ENCODE measurements around the gene IL15.
"Not testable (repeated sequence)": the region's sequence is repeated elsewhere in the genome, so short reads cannot be mapped to it uniquely, and the experiment has no call there.

Gene IL15

DNA sequence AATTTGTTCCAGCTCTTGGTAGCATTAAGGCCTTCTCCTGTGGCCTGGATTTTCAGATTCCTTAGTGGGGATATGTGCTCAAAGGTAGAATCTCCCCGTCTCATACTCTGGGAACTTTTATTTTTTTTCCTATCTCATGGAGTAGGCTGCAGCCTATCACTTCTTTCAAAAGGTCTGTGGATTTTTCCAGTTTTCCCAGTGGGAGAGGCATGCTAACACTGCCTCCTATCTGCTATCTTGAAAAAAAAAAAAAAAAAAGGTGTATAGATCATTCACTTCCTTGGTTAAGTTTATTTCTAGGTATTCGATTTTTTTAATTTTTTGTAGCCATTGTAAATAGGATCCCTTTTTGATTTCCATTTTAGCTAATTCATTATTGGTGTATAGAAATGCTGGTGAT, 67.1 kb downstream of the IL15 start:
- no peak for DNase-seq (ENCODE audit: low read depth)

DNA sequence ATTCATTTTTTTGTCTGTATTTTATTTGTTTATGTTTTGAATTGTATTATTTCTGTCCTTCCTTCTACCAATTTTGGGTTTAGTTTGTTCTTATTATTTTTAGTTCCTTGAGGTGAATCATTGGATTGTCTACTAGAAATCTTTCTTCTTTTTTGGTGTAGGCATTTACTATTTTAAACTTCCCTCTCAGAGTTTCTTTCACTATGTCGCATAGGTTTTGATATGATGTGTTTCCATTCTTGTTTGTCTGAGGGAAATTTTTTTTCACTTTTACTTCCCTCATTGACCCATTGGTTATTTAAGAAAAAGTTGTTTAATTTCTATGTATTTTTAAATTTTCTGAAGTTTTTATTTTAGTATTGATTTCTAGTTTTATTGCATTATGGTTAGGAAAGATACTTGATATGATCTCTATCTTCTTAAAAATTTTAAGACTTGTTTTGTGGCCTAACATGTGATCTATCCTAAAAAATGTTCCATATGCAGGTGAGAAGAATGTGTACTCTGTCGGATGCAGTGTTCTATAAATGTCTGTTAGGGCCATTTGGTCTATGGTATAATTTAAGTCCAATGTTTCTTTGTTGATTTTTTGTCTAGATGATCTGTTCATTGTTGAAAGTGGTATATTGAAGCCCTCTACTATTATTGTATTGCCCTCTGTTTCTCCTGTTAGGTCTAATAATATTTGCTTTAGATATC, 68.8 kb downstream of the IL15 start:
- DNase-seq (ENCODE audit: low read depth), result no peak

DNA sequence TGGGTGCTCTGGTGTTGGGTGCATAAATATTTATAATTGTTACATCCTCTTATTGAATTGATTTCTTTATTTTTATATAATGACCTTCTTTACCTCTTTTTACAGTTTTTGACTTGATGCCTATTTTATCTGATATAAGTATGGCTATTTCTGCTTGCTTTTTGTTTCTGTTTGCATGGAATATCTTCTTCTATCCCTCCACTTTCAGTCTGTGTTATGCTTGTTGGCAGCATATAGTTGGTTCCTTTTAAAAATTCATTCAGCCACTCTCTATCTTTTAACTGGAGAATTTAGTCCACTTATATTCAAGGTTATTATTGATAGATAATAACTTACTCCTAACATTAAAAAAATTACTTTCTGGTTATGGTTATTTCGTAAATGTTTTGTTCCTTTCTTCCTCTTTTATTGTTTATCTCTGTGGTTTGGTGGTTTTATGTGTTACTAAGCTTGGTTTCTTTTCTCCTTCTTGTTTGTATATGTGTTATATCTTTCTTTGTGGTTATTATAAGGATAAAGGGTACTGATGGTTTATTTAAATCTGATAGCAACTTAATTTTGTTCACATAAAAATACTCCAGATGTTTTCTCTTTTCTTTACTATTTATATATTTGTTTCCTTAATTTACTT, 69.5 kb downstream of the IL15 start:
- DNase-seq (ENCODE audit: low read depth), result no peak

DNA sequence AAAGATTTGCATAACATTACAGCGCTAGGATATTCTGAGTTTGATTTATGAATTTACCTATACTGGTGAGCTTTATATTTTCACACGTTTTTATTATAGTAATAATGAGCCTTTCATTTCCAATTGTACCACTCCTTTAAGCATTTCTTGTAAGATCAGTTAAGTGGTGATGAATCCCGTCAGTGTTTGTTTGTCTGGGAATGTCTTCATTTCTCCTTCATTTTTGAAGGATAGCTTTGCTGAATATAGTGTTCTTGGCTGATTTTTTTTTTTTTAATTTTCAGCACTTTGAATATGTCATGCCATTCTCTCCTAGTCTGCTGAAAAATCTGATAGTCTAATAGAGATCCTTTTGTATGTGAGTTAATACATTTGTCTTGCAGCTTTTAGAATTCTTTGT, 70.1 kb downstream of the IL15 start:
- DNase-seq (ENCODE audit: low read depth), result no peak

DNA sequence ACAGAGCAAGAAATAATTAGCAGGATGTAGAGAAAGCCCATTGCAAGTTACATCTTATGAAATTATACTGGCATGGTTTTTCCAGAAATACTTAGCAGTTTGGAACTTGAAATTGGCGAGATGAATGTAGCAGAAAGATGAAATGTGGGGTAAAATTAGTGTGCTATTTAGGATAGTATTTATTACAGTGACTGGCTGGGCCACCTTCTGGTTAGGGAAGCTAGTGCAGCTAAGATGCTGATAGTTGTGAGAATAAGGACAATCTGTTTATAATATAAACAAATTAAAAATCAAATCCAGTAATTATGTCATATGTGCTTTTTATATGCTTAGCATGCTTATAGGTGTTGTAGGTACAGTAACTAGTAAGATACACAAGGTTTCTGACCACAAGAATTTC, 74.8 kb downstream of the IL15 start:
- DNase-seq (ENCODE audit: low read depth), result no peak

DNA sequence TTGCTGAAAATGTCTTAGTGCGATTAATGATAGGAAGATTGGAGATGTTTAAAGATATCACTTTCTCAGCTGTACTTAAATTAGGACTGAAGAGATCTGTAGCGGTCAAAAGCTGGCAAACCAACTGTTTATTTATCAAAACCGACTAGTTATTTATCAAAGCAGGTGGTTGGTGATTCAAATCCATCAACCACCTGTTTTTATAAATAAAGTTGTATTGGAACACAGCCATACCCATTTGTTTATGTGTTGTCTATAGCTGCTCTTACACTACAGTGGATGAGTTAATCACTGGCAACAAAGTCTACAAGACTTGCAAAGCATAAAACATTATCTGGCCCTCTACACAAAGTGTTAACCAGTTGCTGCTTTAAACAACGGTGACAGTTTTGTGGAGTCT, 76.8 kb downstream of the IL15 start:
- DNase-seq (ENCODE audit: low read depth), result no peak

DNA sequence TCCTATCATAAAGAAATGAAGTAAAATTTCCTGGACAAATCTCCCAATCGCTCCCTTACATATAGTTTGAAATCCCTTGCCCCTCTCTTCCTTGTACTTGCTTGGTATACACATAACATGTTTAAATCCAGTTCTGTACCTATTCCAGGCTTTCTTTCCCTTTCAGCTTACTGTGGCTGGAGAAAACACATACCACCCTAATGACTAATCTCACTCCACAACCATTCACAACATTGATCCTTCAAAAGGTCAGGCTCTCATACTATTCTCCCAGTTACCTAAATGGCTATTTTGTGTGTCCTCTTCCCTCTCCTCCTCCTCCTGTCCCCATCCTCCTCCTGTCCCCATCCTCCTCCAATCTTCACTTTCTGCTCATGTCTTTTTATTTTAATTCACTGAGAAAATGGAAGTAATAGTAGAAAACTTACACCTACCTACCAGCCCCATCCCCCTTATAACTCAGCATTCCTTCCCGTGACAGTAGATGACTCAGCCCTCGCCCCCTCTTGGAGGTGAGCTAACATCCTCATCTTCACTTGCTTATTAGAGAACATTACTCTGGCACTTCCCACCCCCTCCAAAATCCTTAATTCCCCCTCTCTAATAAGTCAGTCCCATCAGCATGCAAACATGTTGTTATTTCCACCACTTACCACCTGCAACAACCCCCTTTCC, 77.5 kb downstream of the IL15 start:
- no peak for DNase-seq (ENCODE audit: low read depth)

DNA sequence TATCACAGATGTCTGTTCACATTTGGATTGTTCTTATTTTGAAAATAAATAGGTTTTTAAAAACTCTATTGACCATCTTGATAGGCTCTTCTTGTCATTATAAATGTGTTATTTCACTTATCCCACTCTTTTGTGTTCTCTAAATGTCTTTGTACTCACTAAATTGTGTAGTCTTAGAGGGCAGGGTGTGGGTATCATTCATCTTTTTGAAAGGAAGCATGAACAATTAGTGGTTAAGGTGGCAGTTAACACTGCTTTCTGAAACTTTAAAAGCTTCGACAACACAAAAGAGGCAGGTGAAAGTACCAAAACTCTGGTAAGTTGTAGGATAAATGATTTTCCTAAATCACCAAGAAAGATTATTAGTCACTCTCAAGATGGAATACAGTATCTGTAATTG, 83.2 kb downstream of the IL15 start:
- no peak for DNase-seq (ENCODE audit: low read depth)

DNA sequence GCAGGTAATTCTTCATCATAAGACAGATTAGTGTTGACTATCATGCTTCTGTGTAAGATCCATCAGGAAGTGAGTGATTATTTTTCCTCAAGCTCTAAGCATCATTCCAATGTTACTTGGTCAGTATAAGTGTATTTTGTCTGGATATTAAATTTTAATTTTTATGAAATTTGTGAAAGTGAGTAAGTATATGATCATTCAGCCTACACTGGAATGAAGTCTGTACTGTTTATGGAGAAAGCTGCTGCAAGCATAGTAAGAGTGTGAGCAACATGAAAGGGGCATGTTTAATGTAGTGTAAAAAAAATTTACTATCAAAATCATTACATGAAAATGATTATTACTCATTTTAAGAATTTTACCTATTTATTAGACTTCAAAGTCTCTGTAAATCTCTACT, 84.8 kb downstream of the IL15 start:
- no peak for DNase-seq (ENCODE audit: low read depth)

DNA sequence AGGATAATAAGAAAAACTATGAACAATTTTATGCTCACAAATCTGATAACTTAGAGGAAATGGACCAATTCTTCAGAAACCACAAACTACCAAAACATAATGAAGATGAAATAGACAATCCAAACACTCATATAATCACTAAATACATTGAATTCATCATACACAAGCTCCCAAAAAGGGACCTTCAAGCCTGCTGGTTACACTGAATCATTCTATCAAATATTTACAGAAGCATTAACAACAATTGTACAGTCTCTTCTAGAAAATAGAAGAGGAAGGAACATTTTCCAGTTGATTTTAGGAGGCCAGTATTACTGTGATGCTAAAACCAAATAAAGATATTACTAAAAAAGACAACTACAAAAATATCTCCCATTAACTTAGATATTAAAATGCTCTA, 88.3 kb downstream of the IL15 start:
- no peak for DNase-seq (ENCODE audit: low read depth)

DNA sequence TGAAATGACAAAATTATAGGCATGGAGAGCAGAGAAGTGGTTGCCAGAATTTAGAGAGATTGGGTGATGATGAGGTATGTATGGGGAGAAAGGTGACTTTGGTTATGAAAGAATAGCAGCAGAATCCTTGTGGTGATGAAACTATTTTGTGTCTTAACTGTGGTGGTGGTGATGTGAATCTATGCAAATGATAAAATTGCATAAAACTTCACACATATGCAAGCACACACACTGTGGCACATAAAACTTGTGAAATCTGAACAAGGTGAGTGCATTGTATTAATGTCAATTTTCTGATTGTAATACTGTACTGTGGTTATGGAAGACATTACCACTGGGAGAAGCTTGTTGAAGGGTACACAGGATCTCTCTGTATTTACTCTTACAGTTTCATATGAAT, 91.0 kb downstream of the IL15 start:
- DNase-seq (ENCODE audit: low read depth), result no peak

DNA sequence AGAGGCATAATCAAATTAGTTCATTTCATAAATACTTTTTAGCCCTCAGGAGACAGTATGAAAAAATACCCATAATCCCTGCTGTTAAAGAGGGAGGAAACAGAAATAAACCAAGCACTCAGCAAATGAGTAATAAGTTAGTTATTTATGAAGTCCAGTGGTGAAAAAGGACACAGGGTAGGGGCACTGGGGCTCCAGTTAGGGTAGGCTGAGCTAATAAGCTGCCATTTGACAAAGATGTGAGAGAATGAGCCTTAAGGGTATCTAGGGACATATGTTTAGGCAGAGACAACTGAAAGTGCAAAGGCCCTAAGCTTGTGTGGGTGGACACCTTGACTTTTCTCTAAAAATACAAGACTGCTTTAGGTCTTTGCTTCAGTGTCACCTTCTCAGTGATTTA, 94.4 kb downstream of the IL15 start:
- DNase-seq (ENCODE audit: low read depth), result no peak

DNA sequence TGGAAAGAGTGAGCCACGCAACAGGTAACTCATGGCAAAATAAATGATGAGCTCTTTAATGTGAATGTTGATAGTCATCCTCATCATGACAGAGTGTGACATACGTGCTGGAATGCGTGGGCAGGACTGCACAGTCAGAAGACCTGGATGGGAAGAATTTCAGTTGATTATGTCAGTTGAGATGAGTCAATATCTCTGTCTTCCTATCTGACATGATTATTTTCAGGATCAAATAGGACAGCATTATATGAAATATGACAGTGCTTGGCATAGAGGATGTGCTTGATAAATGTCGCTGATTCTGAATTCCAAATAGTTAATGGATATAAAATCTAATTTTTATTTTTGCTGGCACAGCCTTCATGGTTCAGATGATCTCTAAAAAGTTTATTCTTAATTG, 95.1 kb downstream of the IL15 start:
- no peak for DNase-seq (ENCODE audit: low read depth)

DNA sequence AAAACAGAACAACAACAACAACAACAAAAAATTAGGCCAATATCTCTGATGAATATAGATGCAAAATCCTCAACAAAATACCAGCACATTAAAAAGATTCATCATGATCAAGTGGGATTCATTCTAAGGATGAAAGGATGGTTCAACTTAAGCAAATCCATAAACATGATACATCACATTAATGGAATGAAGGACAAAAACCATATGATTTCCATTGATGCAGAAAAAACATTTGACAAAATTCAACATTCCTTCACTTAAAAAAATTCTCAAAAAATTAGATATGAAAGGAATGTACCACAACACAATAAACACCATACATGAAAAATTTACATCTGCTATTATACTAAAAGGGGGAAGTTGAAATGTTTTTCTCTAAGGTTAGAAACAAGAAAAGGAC, 103.3 kb downstream of the IL15 start:
- no peak for DNase-seq (ENCODE audit: low read depth)

DNA sequence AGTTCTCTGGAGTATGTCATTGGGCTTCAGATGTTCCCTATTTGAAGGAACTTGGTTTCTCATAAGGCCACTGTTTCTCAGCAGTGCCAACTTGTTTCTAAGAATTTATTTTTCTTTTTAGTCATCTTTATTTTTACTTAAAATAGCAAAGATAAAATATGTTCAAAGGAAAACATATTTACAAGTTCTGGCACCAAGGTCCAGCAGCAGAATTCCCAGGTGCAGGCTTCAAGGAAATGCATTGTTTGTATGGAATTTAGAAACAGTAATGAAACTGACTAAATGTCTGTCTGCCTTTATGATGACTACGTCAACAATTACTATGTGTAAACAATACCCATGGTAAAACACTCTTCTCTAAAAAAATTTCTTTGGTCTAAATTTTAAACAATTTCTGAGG, 109.6 kb downstream of the IL15 start:
- no peak for DNase-seq (ENCODE audit: low read depth)

DNA sequence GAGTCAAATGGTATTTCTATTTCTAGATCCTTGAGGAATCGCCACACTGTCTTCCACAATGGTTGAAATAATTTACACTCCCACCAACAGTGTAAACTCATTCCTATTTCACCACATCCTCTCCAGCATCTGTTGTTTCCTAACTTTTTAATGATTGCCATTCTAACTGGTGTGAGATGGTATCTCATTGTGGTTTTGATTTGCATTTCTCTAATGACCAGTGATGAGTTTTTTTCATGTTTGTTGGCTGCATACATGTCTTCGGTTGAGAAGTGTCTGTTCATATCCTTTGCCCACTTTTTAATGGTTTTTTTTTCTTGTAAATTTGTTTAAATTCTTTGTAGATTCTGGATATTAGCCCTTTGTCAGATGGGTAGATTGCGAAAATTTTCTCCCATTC, 115.4 kb downstream of the IL15 start:
- DNase-seq (ENCODE audit: low read depth), result not testable (repeated sequence)

DNA sequence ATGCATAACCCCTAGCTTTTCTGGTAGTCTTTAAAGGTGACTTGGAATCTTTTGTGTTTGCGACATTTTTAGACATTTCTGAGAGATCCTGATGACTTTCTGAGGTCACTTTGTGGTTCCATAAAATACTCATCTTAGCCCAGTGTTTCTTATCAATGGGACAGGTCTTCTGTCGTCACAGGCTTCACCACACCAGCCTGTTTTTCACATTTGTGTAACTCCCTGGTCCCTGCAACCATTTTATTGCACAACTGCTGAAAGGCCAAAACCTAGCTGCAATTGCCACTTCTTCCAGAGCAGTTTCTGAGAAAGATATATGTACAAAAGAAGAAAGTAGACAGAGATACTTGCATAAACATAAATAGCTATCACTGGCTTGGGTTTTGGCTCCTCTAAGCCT, 120.9 kb downstream of the IL15 start:
- no peak for DNase-seq (ENCODE audit: low read depth)

DNA sequence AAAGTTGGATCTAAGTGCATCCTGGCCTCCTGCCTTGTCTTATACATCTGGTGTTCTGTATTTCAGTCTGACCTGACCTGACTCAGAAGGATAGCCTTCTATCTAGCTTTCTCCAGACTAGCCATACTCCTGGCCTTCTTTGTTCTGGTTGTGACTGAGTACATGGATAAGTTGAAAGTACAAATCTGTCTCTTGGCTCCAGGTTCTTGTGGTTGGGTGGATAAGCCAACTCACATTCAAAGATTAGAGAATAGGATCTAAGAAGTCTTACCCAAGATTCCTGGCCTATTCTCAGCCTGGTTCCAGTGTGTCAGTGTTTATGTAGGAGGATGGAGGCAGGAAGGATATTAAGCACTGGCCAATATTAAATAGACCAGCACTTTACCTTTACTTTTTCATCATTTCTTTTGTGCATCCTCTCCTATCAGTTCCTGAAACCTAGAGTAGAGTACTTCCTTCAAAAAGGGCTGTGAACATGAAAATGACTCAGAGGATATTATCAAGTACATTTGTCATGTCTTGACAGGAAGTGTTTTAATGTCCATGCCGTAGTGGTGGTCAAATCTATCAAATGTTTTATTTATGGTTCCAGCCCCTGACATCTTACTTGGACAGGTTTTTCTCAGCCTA, 123.5 kb downstream of the IL15 start:
- no peak for DNase-seq (ENCODE audit: low read depth)

DNA sequence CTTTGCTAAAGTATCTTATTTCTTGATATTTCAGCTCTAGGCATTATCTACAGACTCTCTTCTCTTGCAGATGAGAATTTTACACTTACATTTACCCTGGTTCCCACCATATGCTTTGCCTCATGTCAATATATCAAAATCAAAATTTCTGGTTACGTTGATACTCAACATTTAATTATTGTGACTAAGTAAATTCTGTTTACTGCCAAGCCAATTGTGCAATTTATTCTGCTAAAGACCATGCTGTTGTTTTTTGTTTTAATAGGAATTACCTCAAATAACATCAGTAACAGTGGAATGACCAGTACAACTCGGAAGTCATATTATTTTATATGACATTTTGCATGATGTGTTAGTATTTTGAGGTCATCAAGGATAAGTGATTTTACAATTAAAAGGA, 125.5 kb downstream of the IL15 start:
- no peak for DNase-seq (ENCODE audit: low read depth)

DNA sequence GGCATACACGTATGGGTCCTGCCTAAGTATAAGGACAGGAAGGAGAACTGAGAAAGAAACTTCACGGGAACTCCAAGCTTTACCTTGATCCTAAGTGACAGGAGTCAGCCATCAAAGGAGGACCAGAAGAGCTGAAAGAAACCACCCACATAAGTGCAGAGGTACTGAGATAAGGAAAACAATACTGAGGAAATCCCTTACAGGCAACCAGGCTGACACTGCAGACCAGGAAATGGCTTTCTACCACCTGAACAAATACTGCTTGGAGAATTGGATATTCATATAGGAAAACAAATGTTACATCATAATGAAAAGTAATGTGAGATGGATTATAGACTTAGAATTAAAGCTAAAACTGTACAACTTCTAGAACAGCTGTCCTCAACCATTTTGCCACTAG, 127.0 kb downstream of the IL15 start:
- no peak for DNase-seq (ENCODE audit: low read depth)

DNA sequence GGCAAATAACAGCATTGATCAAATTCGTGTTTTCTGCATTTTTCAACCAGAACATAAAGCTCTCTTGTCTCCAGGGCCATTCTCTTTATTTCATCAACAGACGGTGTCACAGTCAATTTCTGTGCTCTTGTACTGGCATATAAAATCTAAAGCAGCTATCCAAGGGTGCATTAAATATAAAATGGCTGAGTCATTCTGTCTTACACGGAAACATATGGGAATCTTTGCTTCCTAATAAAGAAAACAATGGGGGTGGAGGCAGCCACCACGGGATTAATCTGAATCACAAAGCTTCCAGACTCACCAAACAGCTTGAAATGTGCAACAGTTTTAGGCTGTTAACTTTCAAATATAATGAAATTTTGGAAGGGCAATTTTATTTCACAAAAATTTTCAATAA, 132.6 kb downstream of the IL15 start:
- DNase-seq (ENCODE audit: low read depth), result no peak

DNA sequence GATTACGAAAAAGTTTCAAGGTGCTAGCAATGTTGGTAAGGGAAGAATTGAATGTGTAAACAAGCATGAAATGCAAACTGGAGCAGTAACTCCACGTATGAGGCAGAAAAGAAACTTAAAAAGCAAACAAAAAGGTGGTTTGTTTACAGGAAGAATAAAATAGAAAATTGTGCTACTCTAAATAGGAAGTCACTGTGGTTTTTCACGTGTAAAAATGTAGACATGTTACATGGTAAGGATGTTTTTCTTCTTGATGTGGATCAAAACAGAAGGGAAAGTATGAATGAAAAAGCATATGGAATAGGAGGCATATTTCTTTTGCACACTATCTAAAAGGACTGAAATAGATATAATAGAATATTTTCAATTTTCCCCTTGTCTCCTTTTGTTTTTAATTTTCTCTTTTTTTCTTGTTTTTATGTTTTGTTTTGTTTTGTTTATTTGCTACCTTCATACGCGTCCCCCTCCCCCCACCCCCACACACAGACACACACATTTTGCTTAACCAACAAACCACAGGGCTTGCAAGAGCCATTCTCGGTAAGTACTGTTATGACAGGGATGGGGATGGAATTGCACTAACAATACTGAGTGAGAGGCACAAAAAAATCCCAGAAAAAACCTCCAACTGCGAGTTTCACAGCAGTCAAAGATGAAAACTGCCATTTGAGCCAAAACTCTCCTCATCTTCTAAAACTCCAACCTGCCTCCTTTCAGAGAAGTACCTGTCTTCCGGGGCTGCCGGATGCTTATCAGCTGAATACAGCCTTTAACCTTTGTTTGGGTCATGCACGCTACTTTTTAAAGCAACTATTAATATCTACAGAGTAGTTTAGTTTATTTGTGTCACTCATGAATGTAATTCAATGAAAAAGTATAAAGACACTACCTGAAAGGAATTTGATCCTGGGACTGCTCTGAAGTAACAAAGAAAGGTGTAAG, 135.8 kb downstream of the IL15 start:
- DNase-seq (ENCODE audit: low read depth), result no peak
